Mesothelial cell of epicardium (in vitro differentiated cells): ENCODE measurements around the gene PLEKHS1. TPM values are rescaled to one million over a fixed set of nuclear protein-coding genes. Genes with fewer than 3 reads are reported as not detected.

Experiments used
- DNase-seq, 2 experiments: peaks; one replicate each; pipeline ENCODE4 v3.0.0; 2021; ENCODE audit warnings: low spot score in 2 of 2; ENCODE audit not compliant: unreplicated experiment in 2 of 2
- H3K27ac Mint-ChIP-seq: 2 replicates; pipeline ENCODE4 v1.8.0; 2021; ENCODE audit warnings: mixed read lengths
- H3K27me3 Mint-ChIP-seq: 2 replicates; pipeline ENCODE4 v1.8.0; 2021; ENCODE audit warnings: low read depth, mixed read lengths
- H3K36me3 Mint-ChIP-seq: 2 replicates; pipeline ENCODE4 v1.8.0; 2021; ENCODE audit warnings: mixed read lengths
- H3K4me1 Mint-ChIP-seq: 2 replicates; pipeline ENCODE4 v1.8.0; 2021; ENCODE audit warnings: mixed read lengths
- H3K4me3 Mint-ChIP-seq: 2 replicates; pipeline ENCODE4 v1.8.0; 2021; ENCODE audit warnings: mild to moderate bottlenecking, moderate library complexity, mixed read lengths
- H3K9me3 Mint-ChIP-seq: 2 replicates; pipeline ENCODE4 v1.8.0; 2021; ENCODE audit warnings: mixed read lengths
- total RNA-seq: library from RNA; stranded (reverse); gene quantifications from 3 replicates; pipeline ENCODE4 v1.2.1, GENCODE V29; 2021
- TF ChIP-seq, protein P1 (sequence below): fragments of 200-600 bp; sonication (generic); IDR thresholded peaks from one replicate; pipeline ENCODE4 v1.5.0; 2021; ENCODE audit warnings: antibody characterized with exemption; ENCODE audit not compliant: unreplicated experiment

Gene PLEKHS1
- total RNA-seq, 1 donor from 2014 or later: not detected

DNA sequence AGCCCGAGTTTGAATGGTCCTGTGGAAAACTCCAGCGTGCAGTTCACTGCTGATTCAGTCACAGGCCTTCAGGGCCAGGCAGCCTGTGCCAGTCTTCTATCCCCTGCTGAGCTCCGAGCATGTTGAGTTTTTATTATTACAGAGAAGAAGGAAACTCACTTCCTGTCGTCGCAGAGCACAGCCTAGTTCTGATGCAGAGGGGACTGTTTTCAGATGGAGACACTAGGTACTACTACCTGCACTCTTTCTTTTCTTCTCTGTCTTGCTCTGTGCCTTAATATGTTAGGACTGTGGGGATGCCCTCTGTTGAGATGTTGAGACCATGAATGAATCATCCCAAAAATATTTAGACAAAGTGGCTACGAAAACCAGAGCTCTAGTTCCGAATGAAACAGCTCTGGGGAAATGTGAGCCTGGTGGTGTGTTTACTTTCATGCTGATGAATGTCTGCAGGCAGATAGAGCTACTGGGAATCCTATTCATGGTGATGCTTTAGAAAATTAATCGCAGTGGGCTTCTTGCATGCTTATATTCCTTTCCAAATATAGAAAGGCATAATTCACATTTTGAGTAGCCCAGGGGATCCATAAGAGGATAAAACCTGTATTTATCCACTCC lies 42.2 kb upstream of the PLEKHS1 start:
- H3K27ac Mint-ChIP-seq: no peak overlapping the region

DNA sequence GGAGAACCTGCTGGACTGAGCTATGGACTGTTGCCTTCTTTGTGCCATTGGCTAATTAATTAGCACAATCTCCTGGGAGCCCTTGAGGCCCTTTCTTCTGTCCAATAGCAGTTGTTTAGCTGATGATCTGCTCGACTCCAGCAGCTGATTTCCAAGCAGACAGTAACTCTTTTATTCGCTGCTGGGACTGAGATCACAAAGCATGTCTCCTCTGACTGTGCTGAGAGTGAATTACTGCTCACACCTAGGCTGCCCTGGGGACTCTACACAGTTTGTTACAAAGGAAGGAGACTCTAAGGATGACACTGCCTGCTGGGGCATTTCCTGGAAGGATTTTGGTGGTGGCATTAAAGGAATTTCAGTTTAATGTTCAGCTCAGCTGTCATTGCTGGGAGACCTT lies 40.3 kb upstream of the PLEKHS1 start:
- H3K4me1 Mint-ChIP-seq: peaks cover 22% of the 10 kb centered on the region
- no peaks in the 10 kb centered on the region for H3K27me3 Mint-ChIP-seq
- TF ChIP-seq, protein P1, sequence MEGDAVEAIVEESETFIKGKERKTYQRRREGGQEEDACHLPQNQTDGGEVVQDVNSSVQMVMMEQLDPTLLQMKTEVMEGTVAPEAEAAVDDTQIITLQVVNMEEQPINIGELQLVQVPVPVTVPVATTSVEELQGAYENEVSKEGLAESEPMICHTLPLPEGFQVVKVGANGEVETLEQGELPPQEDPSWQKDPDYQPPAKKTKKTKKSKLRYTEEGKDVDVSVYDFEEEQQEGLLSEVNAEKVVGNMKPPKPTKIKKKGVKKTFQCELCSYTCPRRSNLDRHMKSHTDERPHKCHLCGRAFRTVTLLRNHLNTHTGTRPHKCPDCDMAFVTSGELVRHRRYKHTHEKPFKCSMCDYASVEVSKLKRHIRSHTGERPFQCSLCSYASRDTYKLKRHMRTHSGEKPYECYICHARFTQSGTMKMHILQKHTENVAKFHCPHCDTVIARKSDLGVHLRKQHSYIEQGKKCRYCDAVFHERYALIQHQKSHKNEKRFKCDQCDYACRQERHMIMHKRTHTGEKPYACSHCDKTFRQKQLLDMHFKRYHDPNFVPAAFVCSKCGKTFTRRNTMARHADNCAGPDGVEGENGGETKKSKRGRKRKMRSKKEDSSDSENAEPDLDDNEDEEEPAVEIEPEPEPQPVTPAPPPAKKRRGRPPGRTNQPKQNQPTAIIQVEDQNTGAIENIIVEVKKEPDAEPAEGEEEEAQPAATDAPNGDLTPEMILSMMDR: no peak
- no peak for DNase-seq
- H3K27ac Mint-ChIP-seq: no peak overlapping the region
- peaks cover 5% of the 10 kb centered on the region for H3K36me3 Mint-ChIP-seq
- H3K4me3 Mint-ChIP-seq: no peak overlapping the region
- no peaks in the 10 kb centered on the region for H3K9me3 Mint-ChIP-seq

More for the DNA sequence above, 42.2 kb upstream of the PLEKHS1 start:
- DNase-seq: no peak
- no peaks in the 10 kb centered on the region for H3K27me3 Mint-ChIP-seq
- H3K9me3 Mint-ChIP-seq: no peaks in the 10 kb centered on the region
- no peak overlapping the region for H3K4me3 Mint-ChIP-seq
- peaks cover 3% of the 10 kb centered on the region for H3K36me3 Mint-ChIP-seq
- peaks cover 29% of the 10 kb centered on the region for H3K4me1 Mint-ChIP-seq
- TF ChIP-seq, protein P1: no peak

DNA sequence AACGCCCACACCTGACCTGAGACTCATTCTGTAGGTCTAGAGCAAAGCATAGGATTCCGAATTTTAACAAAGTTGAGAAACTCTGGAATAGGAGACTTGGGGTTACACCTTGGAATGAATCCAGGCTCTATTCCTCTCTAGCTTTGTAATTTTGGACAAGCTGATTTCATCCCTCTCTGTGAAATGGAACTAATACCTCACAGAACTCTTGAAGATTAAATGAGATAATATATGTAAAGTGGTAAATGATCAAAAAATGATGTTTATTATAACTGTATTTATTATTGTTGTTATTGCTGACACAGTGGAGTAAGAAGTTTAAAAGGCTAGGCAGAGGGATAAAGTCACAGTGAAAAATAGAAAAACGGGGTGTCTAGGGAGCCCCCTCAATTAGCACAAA lies 39.5 kb upstream of the PLEKHS1 start:
- Mint-ChIP-seq H3K4me1 (peaks cover 22% of the 10 kb centered on the region), H3K27me3 (no peaks in the 10 kb centered on the region)

DNA sequence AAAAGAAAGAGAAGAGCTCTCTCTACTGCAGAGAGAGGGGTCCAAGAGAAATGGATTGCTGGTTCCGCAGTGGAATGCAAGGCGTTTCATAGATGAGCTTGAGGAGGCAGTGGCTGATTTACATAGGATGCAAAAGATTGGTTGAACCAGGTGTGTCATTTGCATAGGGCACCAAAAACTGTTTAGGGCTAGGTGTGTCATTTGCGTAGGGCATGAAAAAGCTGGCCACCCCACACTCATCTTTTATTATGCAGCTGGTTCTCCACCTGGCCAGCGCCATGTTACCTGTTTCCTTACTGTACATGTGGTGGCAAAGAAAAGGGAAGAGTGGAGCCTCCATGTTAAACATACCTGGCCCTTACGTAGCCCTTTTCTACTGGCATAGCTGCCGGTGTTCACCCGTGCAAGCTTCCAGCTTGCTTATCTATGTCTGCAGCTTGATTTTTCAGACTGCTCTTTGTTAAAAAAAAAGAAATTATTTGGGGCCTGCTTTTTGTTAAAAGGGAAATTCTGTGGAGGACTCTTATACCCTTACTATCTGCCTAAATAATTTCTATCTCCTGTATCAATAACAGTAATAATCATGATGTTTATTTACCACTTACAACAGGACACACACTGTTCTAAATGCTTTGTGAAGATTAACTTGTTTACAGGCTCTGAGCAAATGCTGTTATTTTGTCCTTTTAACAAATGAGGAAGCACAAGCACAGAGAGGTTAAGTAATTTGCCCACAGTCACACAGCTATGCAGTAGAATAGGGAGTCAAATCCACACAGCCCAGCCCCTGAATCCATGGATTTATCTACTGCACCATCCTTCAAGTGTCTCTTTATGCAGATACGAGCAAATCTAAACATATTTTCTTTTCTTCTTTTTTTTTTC lies 38.5 kb upstream of the PLEKHS1 start:
- Mint-ChIP-seq H3K4me1 (peaks cover 22% of the 10 kb centered on the region), H3K36me3 (peaks cover 7% of the 10 kb centered on the region), H3K27me3 (no peaks in the 10 kb centered on the region), H3K27ac (no peak overlapping the region), H3K9me3 (peaks cover 1% of the 10 kb centered on the region), H3K4me3 (no peak overlapping the region)
- DNase-seq: no peak
- TF ChIP-seq, protein P1: no peak

More for the DNA sequence above, 39.5 kb upstream of the PLEKHS1 start:
- no peak for DNase-seq
- TF ChIP-seq, protein P1: no peak
- H3K9me3 Mint-ChIP-seq: no peaks in the 10 kb centered on the region
- H3K27ac Mint-ChIP-seq: no peak overlapping the region
- H3K36me3 Mint-ChIP-seq: peaks cover 5% of the 10 kb centered on the region
- H3K4me3 Mint-ChIP-seq: no peak overlapping the region

DNA sequence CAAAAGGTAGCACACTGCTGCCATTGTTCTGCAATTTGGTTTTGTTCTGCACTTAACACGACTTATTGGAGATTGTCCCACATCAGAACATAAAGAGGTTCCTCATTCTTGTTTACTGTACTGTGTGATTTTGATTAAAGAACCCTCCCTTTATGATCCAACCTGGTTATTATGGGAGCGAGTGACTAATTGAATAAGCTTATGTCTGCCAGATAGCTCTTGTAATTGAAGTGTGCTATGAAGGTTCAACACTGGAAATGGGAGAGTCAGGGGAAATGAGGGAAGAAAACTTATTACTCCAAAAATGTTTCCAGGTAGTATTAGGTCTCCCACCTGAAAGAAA lies 37.9 kb upstream of the PLEKHS1 start:
- TF ChIP-seq, protein P1: no peak
- Mint-ChIP-seq H3K27me3 (no peaks in the 10 kb centered on the region), H3K36me3 (peaks cover 13% of the 10 kb centered on the region), H3K9me3 (peaks cover 5% of the 10 kb centered on the region), H3K27ac (no peak overlapping the region), H3K4me1 (peaks cover 22% of the 10 kb centered on the region), H3K4me3 (no peak overlapping the region)
- DNase-seq: no peak
